ACC112 (cell line): ENCODE results near the gene CCDC149.

Experiments
- H2AFZ ChIP-seq: fragments of 200-600 bp; sonication (generic); one replicate; pipeline ENCODE4 v1.6.0; 2017; ENCODE audit warnings: antibody characterized with exemption, low read length; ENCODE audit not compliant: unreplicated experiment
- H3K27ac ChIP-seq: fragments of 200-600 bp; sonication (generic); 2 replicates; pipeline ENCODE4 v1.5.1; 2014; ENCODE audit warnings: low read depth, mild to moderate bottlenecking, antibody characterized with exemption, low read length, moderate library complexity
- H3K27me3 ChIP-seq: fragments of 200-600 bp; sonication (generic); 2 replicates; pipeline ENCODE4 v1.6.1; 2014; ENCODE audit warnings: mild to moderate bottlenecking, antibody characterized with exemption, low read length, moderate library complexity, mixed read lengths; ENCODE audit not compliant: insufficient read depth
- H3K36me3 ChIP-seq: fragments of 200-600 bp; sonication (generic); 2 replicates; pipeline ENCODE4 v1.6.1; 2016; ENCODE audit warnings: mild to moderate bottlenecking, antibody characterized with exemption, low read length, moderate library complexity, mixed read lengths; ENCODE audit not compliant: insufficient read depth
- H3K4me1 ChIP-seq: fragments of 200-600 bp; sonication (generic); one replicate; pipeline ENCODE4 v1.6.1; 2016; ENCODE audit warnings: low read length, mixed read lengths; ENCODE audit not compliant: insufficient read depth, unreplicated experiment, control insufficient read depth
- H3K4me3 ChIP-seq: fragments of 200-600 bp; sonication (generic); 2 replicates; pipeline ENCODE4 v1.5.1; 2014; ENCODE audit warnings: mild to moderate bottlenecking, low read depth, low read length
- H3K79me2 ChIP-seq: fragments of 200-600 bp; sonication (generic); one replicate; pipeline ENCODE4 v1.6.0; 2016; ENCODE audit warnings: low read length; ENCODE audit not compliant: control insufficient read depth, unreplicated experiment, insufficient read depth

CCDC149 gene

DNA sequence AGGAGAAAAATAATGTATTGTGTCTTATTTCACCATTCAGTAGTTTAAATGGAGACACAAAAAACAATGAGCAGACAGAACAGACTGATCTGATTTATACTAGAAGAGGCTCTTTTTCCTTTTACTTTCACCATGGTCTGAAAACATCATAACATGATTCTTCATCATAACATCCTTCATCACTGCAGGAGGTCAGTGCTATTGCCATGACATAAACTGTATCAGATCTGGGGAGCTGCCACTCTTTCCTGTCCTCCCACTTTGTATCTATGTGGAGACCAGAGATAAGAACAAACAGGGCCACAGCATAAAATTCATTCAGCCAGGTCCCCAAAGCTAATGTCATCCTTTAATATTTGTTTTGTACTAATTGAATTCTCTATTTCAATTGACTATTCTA lies 92.3 kb downstream of the CCDC149 start:
- H3K27ac ChIP-seq = no peak overlapping the region
- H2AFZ ChIP-seq = no peak overlapping the region
- H3K4me1 ChIP-seq = no peaks in the 10 kb centered on the region
- H3K4me3 ChIP-seq = no peak overlapping the region
- H3K27me3 ChIP-seq = no peaks in the 10 kb centered on the region
- H3K79me2 ChIP-seq = no peaks in the 10 kb centered on the region
- H3K36me3 ChIP-seq = no peaks in the 10 kb centered on the region

GRCh38 chr4:24816797-24817196 lies 96.0 kb downstream of the CCDC149 start:
- no peak overlapping the region for H2AFZ ChIP-seq
- no peaks in the 10 kb centered on the region for H3K27me3 ChIP-seq
- no peaks in the 10 kb centered on the region for H3K79me2 ChIP-seq
- H3K4me3 ChIP-seq = no peak overlapping the region
- no peaks in the 10 kb centered on the region for H3K4me1 ChIP-seq
- no peak overlapping the region for H3K27ac ChIP-seq
- no peaks in the 10 kb centered on the region for H3K36me3 ChIP-seq

DNA sequence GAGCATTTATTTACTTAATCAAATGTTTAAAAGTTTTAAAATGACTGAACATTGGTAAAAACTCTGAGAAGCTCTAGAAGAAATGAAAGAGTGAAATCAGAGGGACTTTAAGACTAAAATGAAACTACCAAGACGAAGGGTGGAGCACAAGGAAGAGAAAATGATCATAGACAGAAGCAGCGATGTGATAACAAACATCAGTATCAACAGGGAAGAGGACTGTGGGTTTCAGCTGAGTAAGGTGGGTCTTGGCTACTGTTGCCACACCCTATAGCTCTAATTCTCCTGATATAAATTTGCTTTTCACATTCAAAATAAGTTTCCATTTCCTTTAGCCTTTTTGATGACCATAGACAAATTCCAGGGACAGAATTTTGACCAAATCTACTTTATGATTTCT lies 99.1 kb downstream of the CCDC149 start:
- Histone ChIP-seq H3K36me3 (no peaks in the 10 kb centered on the region), H3K27me3 (no peaks in the 10 kb centered on the region)

GRCh38 chr4:24810871-24811631 lies 101.8 kb downstream of the CCDC149 start:
- H3K27me3 ChIP-seq = no peaks in the 10 kb centered on the region
- no peak overlapping the region for H3K27ac ChIP-seq
- no peaks in the 10 kb centered on the region for H3K36me3 ChIP-seq
- H2AFZ ChIP-seq = no peak overlapping the region
- no peaks in the 10 kb centered on the region for H3K79me2 ChIP-seq
- no peaks in the 10 kb centered on the region for H3K4me1 ChIP-seq
- H3K4me3 ChIP-seq = no peak overlapping the region

More for the DNA sequence above, 99.1 kb downstream of the CCDC149 start:
- Histone ChIP-seq H3K79me2 (no peaks in the 10 kb centered on the region), H3K27ac (no peak overlapping the region), H3K4me3 (no peak overlapping the region), H3K4me1 (no peaks in the 10 kb centered on the region), H2AFZ (no peak overlapping the region)

- H2AFZ ChIP-seq = no peak overlapping the region
Observed at GRCh38 chr4:24809815-24810405, 102.9 kb downstream of the CCDC149 start.

DNA sequence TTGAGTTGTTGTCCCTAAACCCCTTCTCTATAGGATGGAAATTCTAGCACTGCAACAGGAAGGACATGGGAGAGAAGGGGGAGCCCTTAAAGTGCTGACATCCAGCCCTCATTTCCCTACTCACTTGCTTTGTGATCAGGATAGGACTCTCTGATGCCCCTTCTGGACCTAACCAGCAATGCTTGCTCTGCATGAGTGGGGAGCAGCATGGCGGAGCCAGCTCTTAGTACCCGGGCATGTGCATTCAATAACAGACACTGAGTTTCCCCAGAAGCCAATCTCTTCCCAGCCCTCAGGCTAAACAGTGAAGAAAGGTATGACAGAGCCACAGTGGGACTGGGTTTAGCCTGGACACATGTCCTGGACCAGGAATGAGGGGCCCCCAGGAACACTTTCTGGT lies 103.5 kb downstream of the CCDC149 start:
- H3K36me3 ChIP-seq = no peaks in the 10 kb centered on the region
- no peaks in the 10 kb centered on the region for H3K79me2 ChIP-seq
- no peak overlapping the region for H3K27ac ChIP-seq
- no peaks in the 10 kb centered on the region for H3K4me1 ChIP-seq
- no peak overlapping the region for H3K4me3 ChIP-seq
- no peak overlapping the region for H2AFZ ChIP-seq
- H3K27me3 ChIP-seq = no peaks in the 10 kb centered on the region

More at GRCh38 chr4:24809815-24810405, 102.9 kb downstream of the CCDC149 start:
- Histone ChIP-seq H3K36me3 (no peaks in the 10 kb centered on the region), H3K27ac (no peak overlapping the region), H3K27me3 (no peaks in the 10 kb centered on the region), H3K79me2 (no peaks in the 10 kb centered on the region), H3K4me3 (no peak overlapping the region), H3K4me1 (no peaks in the 10 kb centered on the region)

DNA sequence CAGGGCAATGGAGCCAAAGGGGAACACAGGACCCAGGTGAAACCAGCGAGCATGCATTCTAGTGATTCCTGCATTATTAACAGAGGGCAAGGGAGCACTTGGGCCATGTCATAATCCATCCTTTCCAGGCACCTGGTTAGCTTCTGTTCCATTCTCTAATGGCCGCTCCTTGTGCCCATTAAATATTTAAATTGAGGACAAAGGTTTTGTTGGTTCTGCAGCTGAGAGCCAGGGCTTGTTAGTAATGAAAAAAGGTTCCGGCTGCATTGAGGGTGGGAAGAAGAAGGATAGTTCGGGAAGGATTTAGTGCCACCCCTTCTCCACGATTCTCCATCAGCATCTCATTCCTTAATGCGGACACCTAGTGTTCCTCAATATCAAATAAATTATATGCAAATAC lies 103.9 kb downstream of the CCDC149 start:
- Histone ChIP-seq H3K4me1 (no peaks in the 10 kb centered on the region), H3K36me3 (no peaks in the 10 kb centered on the region), H3K4me3 (no peak overlapping the region), H3K79me2 (no peaks in the 10 kb centered on the region), H3K27me3 (no peaks in the 10 kb centered on the region), H3K27ac (no peak overlapping the region), H2AFZ (no peak overlapping the region)

- Histone ChIP-seq H3K79me2 (no peaks in the 10 kb centered on the region), H3K4me1 (no peaks in the 10 kb centered on the region), H3K4me3 (no peak overlapping the region), H2AFZ (no peak overlapping the region), H3K27ac (no peak overlapping the region), H3K36me3 (no peaks in the 10 kb centered on the region), H3K27me3 (no peaks in the 10 kb centered on the region)
Observed at GRCh38 chr4:24808261-24808660, 104.6 kb downstream of the CCDC149 start.

DNA sequence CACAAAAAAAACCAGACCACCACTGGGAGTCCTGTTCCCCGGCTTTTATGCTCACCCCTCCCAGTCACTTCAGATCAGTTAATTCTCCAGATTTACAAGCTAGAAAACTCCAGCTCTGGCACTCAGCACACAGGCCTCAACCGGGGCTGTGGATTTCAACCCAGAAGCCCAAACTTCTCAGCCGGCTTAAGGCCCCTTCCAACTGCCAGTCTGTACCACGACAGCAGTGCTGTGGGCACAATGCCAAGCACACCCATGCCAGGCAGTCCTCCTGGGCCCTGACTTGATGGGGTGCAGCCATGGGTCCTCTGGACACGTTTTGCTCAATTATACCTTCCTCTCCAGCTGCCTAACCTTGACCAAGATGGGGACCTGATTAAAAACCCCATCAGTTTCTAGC lies 105.2 kb downstream of the CCDC149 start:
- Histone ChIP-seq H3K4me1 (no peaks in the 10 kb centered on the region), H3K27ac (no peak overlapping the region), H3K27me3 (no peaks in the 10 kb centered on the region), H3K79me2 (no peaks in the 10 kb centered on the region), H2AFZ (no peak overlapping the region), H3K36me3 (no peaks in the 10 kb centered on the region), H3K4me3 (no peak overlapping the region)

DNA sequence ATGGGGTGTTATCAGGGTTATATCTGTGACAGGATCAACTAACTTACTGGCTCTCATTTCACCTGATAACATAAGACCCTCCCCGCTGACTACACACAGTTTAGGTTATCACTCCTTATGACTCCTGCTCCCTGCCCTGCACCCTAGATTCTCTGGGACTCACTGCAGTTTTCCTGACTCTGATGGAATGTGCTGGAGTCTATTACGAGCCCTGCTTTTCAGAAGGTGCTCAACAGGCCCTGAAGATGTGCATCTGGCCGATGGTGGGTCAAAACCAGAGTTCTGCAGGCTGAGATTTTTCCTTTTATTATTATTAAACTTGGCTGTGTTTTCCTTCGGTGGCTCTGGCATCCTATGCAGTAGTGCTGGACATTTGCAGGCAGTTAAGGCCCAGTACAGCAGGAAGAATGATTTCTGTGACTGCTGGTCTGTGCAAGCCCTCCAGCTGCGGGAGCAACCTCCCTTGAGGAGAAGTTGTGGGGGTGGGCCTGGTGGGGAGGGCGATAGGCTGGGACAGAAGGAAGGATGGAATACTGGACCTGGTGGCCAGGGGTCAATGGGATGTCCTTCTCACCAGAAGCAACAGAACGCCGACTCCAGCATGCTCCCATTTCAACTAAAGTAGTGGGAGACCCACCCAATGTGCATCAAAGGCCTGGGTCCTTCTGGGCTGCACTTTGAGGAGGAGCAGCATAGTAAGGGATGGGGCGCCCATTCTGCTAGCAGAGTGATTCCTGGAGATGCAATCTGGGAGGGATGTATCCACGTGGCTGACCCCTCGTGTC lies 106.4 kb downstream of the CCDC149 start:
- H3K27me3 ChIP-seq = no peaks in the 10 kb centered on the region
- no peaks in the 10 kb centered on the region for H3K36me3 ChIP-seq
- H3K27ac ChIP-seq = no peak overlapping the region
- H3K4me1 ChIP-seq = no peaks in the 10 kb centered on the region
- H3K4me3 ChIP-seq = no peak overlapping the region
- H2AFZ ChIP-seq = no peak overlapping the region
- no peaks in the 10 kb centered on the region for H3K79me2 ChIP-seq
